Peyer's patch (tissue), 4 donors: ENCODE measurements around the gene HMCN1.

ENCODE experiments used
- POLR2A ChIP-seq, 2 donors: fragments of 450-650 bp; IDR thresholded peaks; one replicate each; pipeline ENCODE4 v1.5.1; 2017; ENCODE audit warnings: antibody characterized with exemption in 2 of 2, mild to moderate bottlenecking in 2 of 2, moderate library complexity in 2 of 2
- TF ChIP-seq, protein P1 (sequence below), 6 experiments: fragments of 450-650 bp in 4 of 6; fragments of 200-600 bp in 2 of 6; sonication (generic) in 1 of 6; IDR thresholded peaks; one replicate each; pipeline ENCODE4 v1.5.1; 2017 to 2019; ENCODE audit warnings: antibody characterized with exemption in 6 of 6, mild to moderate bottlenecking in 3 of 6, moderate library complexity in 1 of 6

- TF ChIP-seq, protein P1, sequence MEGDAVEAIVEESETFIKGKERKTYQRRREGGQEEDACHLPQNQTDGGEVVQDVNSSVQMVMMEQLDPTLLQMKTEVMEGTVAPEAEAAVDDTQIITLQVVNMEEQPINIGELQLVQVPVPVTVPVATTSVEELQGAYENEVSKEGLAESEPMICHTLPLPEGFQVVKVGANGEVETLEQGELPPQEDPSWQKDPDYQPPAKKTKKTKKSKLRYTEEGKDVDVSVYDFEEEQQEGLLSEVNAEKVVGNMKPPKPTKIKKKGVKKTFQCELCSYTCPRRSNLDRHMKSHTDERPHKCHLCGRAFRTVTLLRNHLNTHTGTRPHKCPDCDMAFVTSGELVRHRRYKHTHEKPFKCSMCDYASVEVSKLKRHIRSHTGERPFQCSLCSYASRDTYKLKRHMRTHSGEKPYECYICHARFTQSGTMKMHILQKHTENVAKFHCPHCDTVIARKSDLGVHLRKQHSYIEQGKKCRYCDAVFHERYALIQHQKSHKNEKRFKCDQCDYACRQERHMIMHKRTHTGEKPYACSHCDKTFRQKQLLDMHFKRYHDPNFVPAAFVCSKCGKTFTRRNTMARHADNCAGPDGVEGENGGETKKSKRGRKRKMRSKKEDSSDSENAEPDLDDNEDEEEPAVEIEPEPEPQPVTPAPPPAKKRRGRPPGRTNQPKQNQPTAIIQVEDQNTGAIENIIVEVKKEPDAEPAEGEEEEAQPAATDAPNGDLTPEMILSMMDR (IDR thresholded peaks at IDR 0.05), result no peak
- no peak for TF ChIP-seq POLR2A (IDR thresholded peaks at IDR 0.05)
These were observed 471.9 kb downstream of the HMCN1 start for GRCh38 chr1:186206048-186206570.
